GM12878 (cell line): Measurements from ENCODE around the gene XRCC6. TPM values are rescaled to one million over a fixed set of nuclear protein-coding genes. Genes with fewer than 3 reads are reported as not detected.
"Not testable (repeated sequence)": the region's sequence is repeated elsewhere in the genome, so short reads cannot be mapped to it uniquely, and the experiment has no call there.

Experiments
- ATAC-seq: fragments of 200-7000 bp; cut with Tn5 transposase; 3 replicates; pipeline ENCODE4 v1.9.1; 2020; ENCODE audit warnings: mild to moderate bottlenecking, moderate library complexity
- BruUV-seq: library from RNA; stranded (reverse); fragments of 400-500 nt; replicated peaks from 2 replicates; lab custom pipeline; 2021; lab: Mats Ljungman, UMichigan
- CTCF ChIA-PET: fragments of 300-600 bp; sonication (Branson Sonifier 250); formaldehyde crosslinking; extraction: SDS; loops from one replicate; lab custom pipeline; 2021; ENCODE audit warnings: inconsistent platforms; lab: Yijun Ruan, JAX
- POLR2A ChIA-PET: fragments of 350-600 bp; formaldehyde crosslinking; extraction: SDS; loops from one replicate; lab custom pipeline; 2021; ENCODE audit warnings: inconsistent platforms; lab: Charles Lee
- RAD21 ChIA-PET: fragments of 300-600 bp; sonication (Branson Sonifier 250); formaldehyde crosslinking; loops from one replicate; lab custom pipeline; 2023; ENCODE audit warnings: antibody characterized with exemption; ENCODE audit not compliant: unreplicated experiment; lab: Charles Lee
- SMC1A ChIA-PET: fragments of 300-600 bp; sonication (Branson Sonifier 250); formaldehyde crosslinking; loops from one replicate; lab custom pipeline; 2023; ENCODE audit not compliant: unreplicated experiment, uncharacterized antibody; lab: Charles Lee
- DNase-seq: peaks from one replicate; pipeline ENCODE4 v3.0.0-alpha.2; 2011; ENCODE audit warnings: low read depth, low spot score
- FAIRE-seq: peaks from 3 replicates; lab custom pipeline; 2011; peaks lifted over from hg19 to GRCh38; lab: Jason Lieb, UNC
- H2AFZ ChIP-seq: 2 replicates; pipeline ENCODE4 v1.6.0; 2011; ENCODE audit warnings: low read depth, low read length, control low read depth; ENCODE audit not compliant: control insufficient read depth
- H3K27ac ChIP-seq: 2 replicates; pipeline ENCODE4 v1.5.1; 2011; ENCODE audit warnings: control low read depth; ENCODE audit not compliant: control insufficient read depth, insufficient read depth
- H3K27me3 ChIP-seq, 2 experiments: replicated peaks in 1 of 2; 2 replicates each; pipeline versions ENCODE4 v1.6.0 to v1.6.1; 2011; ENCODE audit warnings: low read length in 1 of 2; ENCODE audit not compliant: control insufficient read depth in 2 of 2, insufficient read depth in 2 of 2
- H3K36me3 ChIP-seq, 2 experiments: 2 replicates each; pipeline ENCODE4 v1.5.1; 2011; ENCODE audit warnings: low read length in 1 of 2; ENCODE audit not compliant: control insufficient read depth in 2 of 2, insufficient read depth in 2 of 2
- H3K4me1 ChIP-seq: 2 replicates; pipeline ENCODE4 v1.6.1; 2011; ENCODE audit warnings: mild to moderate bottlenecking, low read length, moderate library complexity, mixed read lengths; ENCODE audit not compliant: control insufficient read depth, insufficient read depth
- H3K4me2 ChIP-seq: 2 replicates; pipeline ENCODE4 v1.6.0; 2011; ENCODE audit warnings: control low read depth; ENCODE audit not compliant: control insufficient read depth, insufficient read depth
- H3K4me3 ChIP-seq: fragments of 200-600 bp; sonication (generic); 2 replicates; pipeline ENCODE4 v1.5.1; 2016
- H3K79me2 ChIP-seq: 2 replicates; pipeline ENCODE4 v1.6.0; 2011; ENCODE audit warnings: low read length; ENCODE audit not compliant: control insufficient read depth, insufficient read depth
- H3K9ac ChIP-seq: 2 replicates; pipeline ENCODE4 v1.8.0; 2011; ENCODE audit warnings: low read length, control low read depth, mixed read lengths; ENCODE audit not compliant: control insufficient read depth, insufficient read depth
- H3K9me3 ChIP-seq: replicated peaks from 3 replicates; pipeline ENCODE4 v1.5.1; 2011; ENCODE audit warnings: mild to moderate bottlenecking, low read length; ENCODE audit not compliant: control insufficient read depth, insufficient read depth
- H4K20me1 ChIP-seq: 2 replicates; pipeline ENCODE4 v1.6.0; 2011; ENCODE audit not compliant: control insufficient read depth, insufficient read depth
- POLR2A ChIP-seq: IDR thresholded peaks from 2 replicates; pipeline ENCODE4 v1.6.1; 2011; ENCODE audit warnings: low read depth, mild to moderate bottlenecking, low read length
- POLR2AphosphoS5 ChIP-seq: IDR thresholded peaks from 2 replicates; pipeline ENCODE4 v1.6.1; 2011; ENCODE audit warnings: mild to moderate bottlenecking, low read length, inconsistent platforms
- WGBS: methylation state at CpG from one replicate; pipeline ENCODE4 v1.1.6; 2016; ENCODE audit warnings: low lambda C conversion rate; ENCODE audit not compliant: insufficient replicate concordance, insufficient coverage; ENCODE audit errors: missing lambda C conversion rate; 5-methylcytosine and 5-hydroxymethylcytosine counted together
- in situ Hi-C: fragments of 300-500 bp; cut with MboI; formaldehyde crosslinking; loops from 9 replicates; pipeline ENCODE4 v1.14.3; 2018; ENCODE audit warnings: mixed read lengths
- intact Hi-C: fragments of 100-400 bp; cut with micrococcal nuclease; formaldehyde crosslinking; loops from one replicate; pipeline ENCODE4 v1.14.2; 2022; ENCODE audit not compliant: unreplicated experiment
- polyA plus RNA-seq, 11 experiments: library from polyadenylated mRNA; depleted of rRNA in 4 of 11; unstranded in 6 of 11; stranded (reverse) in 5 of 11; fragments of >200 nt; fragmentation: Nextera tagmentation in 4 of 11; fragmentation: Illumina TruSeq in 1 of 11; extraction: Ambion mirVana in 4 of 11; extraction: Trizol in 1 of 11; gene quantifications; 1 replicate in 1 of 11; 2 replicates in 10 of 11; pipeline versions ENCODE4 v1.2.1 to v1.2.3, GENCODE V29; 2011 to 2016; ENCODE audit warnings: inconsistent platforms in 2 of 11, missing spikeins in 2 of 11, low read depth in 1 of 11
- total RNA-seq, 4 experiments: library from RNA; depleted of rRNA in 3 of 4; stranded (reverse); fragments of >200 nt in 3 of 4; fragmentation: Illumina TruSeq in 1 of 4; extraction: Trizol in 1 of 4; gene quantifications; 2 replicates each; pipeline versions ENCODE4 v1.2.1 to v1.2.3, GENCODE V29; 2013 to 2021
- TF ChIP-seq, protein P1 (sequence below): IDR thresholded peaks from 2 replicates; pipeline ENCODE4 v1.6.1; 2012; ENCODE audit warnings: improper control_type of control experiment, low read depth, low read length; ENCODE audit not compliant: insufficient replicate concordance

XRCC6 gene
- total and polyA plus RNA-seq, 10 of the 15 experiments (the other 5 are each of a cell fraction or from before 2014, with no cell fraction given): 186 to 718 (median 348) TPM

- not testable (repeated sequence) for H3K9me3 ChIP-seq, H3K27ac ChIP-seq, H3K4me2 ChIP-seq, H3K27me3 ChIP-seq, H3K4me1 ChIP-seq
- WGBS: 97% methylated on average over 9 of the region's 9 CpGs
- peaks cover 22 to 24% of the 10 kb centered on the region in 2 experiments; a peak in 3 of 4 replicates for H3K36me3 ChIP-seq
- TF ChIP-seq POLR2A: 0 out of 2 replicates have a peak, but pooled peaks have one; percentile 25
- TF ChIP-seq, all 136 proteins: peak for 1; not testable (repeated sequence) for 135
- in situ Hi-C loops, H3K4me3 ChIP-seq, ATAC-seq, intact Hi-C loops, BruUV-seq, DNase-seq, H4K20me1 ChIP-seq, FAIRE-seq, H3K79me2 ChIP-seq, H3K9ac ChIP-seq, RAD21 ChIA-PET, H2AFZ ChIP-seq: not testable (repeated sequence)
- ChIA-PET SMC1A (interaction anchor here (1.0 kb wide), 1 partner anchor 13 kb away, joined by 3 read pairs; no protein-coding TSS in a partner anchor), CTCF (interaction anchor here (1.1 to 1.6 kb wide), 4 partner anchors 9 to 120 kb away, joined by 3 to 5 read pairs (median 3); partner anchors contain the start of gene POLR3H), POLR2A (interaction anchor here (1.0 kb wide), 1 partner anchor 194 kb away, joined by 3 read pairs; no protein-coding TSS in a partner anchor)
Observed at GRCh38 chr22:41663594-41663993, 42.5 kb downstream of the XRCC6 start.

DNA sequence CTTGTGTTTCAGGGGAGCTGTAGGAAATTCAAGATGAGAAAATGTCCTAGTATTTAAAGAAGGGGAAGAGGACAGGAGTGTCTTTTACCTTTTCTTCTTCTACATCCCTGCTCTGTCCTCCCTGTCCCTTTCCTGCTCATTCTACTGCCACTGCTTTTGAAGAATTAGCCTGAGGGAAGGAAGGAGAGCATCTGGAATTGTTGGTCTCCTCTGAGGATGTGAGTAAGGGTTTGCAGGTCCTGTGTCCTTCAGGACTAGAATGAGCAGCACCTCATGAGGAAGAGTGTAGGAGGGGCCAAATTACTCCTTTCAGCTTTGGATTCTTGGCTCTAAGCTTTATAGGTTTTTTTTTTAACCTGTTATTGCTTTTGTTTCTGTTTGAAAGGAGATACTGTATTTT is 43.4 kb downstream of the XRCC6 start:
- Histone ChIP-seq H3K9me3 (no peaks in the 10 kb centered on the region), H3K79me2 (no peaks in the 10 kb centered on the region), H4K20me1 (no peaks in the 10 kb centered on the region), H3K27ac (no peak overlapping the region), H3K4me2 (no peak overlapping the region), H3K4me1 (peaks cover 3% of the 10 kb centered on the region; the same call in 1 of the 2 replicates), H3K27me3 (no peaks in the 10 kb centered on the region), H2AFZ (no peak overlapping the region), H3K9ac (no peak overlapping the region), H3K4me3 (no peak overlapping the region), H3K36me3 (peaks cover 19 to 21% of the 10 kb centered on the region in 2 experiments; a peak in 3 of 4 replicates)
- ATAC-seq (no peak), DNase-seq (no peak), FAIRE-seq (no peak)
- ChIA-PET CTCF (interaction anchor here (1.2 to 1.6 kb wide), 4 partner anchors 11 to 121 kb away, joined by 3 to 5 read pairs (median 3); partner anchors contain the start of gene POLR3H), SMC1A (interaction anchor here (1.0 kb wide), 1 partner anchor 14 kb away, joined by 3 read pairs; no protein-coding TSS in a partner anchor), POLR2A (no interaction called here), RAD21 (interaction anchor here (0.5 kb wide), 1 partner anchor 292 kb away, joined by 3 read pairs; no protein-coding TSS in a partner anchor)
- no TSS peak for BruUV-seq
- in situ Hi-C loops (no loop called here), intact Hi-C loops (no loop called here)
- TF ChIP-seq POLR2AphosphoS5: peak; percentile 44; the same call in 1 of the 2 replicates
- TF ChIP-seq, protein P1, sequence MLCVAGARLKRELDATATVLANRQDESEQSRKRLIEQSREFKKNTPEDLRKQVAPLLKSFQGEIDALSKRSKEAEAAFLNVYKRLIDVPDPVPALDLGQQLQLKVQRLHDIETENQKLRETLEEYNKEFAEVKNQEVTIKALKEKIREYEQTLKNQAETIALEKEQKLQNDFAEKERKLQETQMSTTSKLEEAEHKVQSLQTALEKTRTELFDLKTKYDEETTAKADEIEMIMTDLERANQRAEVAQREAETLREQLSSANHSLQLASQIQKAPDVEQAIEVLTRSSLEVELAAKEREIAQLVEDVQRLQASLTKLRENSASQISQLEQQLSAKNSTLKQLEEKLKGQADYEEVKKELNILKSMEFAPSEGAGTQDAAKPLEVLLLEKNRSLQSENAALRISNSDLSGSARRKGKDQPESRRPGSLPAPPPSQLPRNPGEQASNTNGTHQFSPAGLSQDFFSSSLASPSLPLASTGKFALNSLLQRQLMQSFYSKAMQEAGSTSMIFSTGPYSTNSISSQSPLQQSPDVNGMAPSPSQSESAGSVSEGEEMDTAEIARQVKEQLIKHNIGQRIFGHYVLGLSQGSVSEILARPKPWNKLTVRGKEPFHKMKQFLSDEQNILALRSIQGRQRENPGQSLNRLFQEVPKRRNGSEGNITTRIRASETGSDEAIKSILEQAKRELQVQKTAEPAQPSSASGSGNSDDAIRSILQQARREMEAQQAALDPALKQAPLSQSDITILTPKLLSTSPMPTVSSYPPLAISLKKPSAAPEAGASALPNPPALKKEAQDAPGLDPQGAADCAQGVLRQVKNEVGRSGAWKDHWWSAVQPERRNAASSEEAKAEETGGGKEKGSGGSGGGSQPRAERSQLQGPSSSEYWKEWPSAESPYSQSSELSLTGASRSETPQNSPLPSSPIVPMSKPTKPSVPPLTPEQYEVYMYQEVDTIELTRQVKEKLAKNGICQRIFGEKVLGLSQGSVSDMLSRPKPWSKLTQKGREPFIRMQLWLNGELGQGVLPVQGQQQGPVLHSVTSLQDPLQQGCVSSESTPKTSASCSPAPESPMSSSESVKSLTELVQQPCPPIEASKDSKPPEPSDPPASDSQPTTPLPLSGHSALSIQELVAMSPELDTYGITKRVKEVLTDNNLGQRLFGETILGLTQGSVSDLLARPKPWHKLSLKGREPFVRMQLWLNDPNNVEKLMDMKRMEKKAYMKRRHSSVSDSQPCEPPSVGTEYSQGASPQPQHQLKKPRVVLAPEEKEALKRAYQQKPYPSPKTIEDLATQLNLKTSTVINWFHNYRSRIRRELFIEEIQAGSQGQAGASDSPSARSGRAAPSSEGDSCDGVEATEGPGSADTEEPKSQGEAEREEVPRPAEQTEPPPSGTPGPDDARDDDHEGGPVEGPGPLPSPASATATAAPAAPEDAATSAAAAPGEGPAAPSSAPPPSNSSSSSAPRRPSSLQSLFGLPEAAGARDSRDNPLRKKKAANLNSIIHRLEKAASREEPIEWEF: no peak
